ENCODE results near the gene IGSF21.

- no peak for TF ChIP-seq CTCF (IDR thresholded peaks at IDR 0.05)
- TF ChIP-seq EZH2 (IDR thresholded peaks at IDR 0.05; ENCODE audit: borderline replicate concordance, insufficient read depth, low read depth, low read length, poor library complexity, severe bottlenecking), result no peak
Observed at GRCh38 chr1:18284805-18285537, 177.4 kb downstream of the IGSF21 start.
